Activated CD4-positive, alpha-beta memory T cell treated with anti-CD3 and anti-CD28 coated beads, Interleukin-2, amount 10 ng/mL, durations not matched to agents 7 days and 5 days (primary cell): Measurements from ENCODE around the gene CDRT15L2. TPM values are rescaled to one million over a fixed set of nuclear protein-coding genes. Genes with fewer than 3 reads are reported as not detected.
"Not testable (repeated sequence)": the region's sequence is repeated elsewhere in the genome, so short reads cannot be mapped to it uniquely, and the experiment has no call there.

Experiments
- CTCF ChIA-PET: fragments of 350-600 bp; sonication (Branson Sonifier 250); formaldehyde crosslinking; loops from one replicate; lab custom pipeline; 2021; ENCODE audit warnings: antibody characterized with exemption, inconsistent platforms; lab: Charles Lee
- POLR2A ChIA-PET: fragments of 350-600 bp; sonication (Branson Sonifier 250); formaldehyde crosslinking; loops from one replicate; lab custom pipeline; 2021; ENCODE audit warnings: antibody characterized with exemption; lab: Charles Lee
- DNase-seq: peaks from one replicate; pipeline ENCODE4 v3.0.0-alpha.2; 2020
- H3K27ac Mint-ChIP-seq: one replicate; pipeline ENCODE4 v1.8.0; 2021; ENCODE audit warnings: mild to moderate bottlenecking, mixed read lengths
- H3K27me3 Mint-ChIP-seq: one replicate; pipeline ENCODE4 v1.8.0; 2021; ENCODE audit warnings: mixed read lengths
- H3K36me3 Mint-ChIP-seq: one replicate; pipeline ENCODE4 v1.8.0; 2021; ENCODE audit warnings: low read depth, mixed read lengths
- H3K4me1 Mint-ChIP-seq: one replicate; pipeline ENCODE4 v1.8.0; 2021; ENCODE audit warnings: mixed read lengths
- H3K4me3 Mint-ChIP-seq: one replicate; pipeline ENCODE4 v1.8.0; 2021; ENCODE audit warnings: mild to moderate bottlenecking, mixed read lengths
- H3K9me3 Mint-ChIP-seq: one replicate; pipeline ENCODE4 v1.8.0; 2021; ENCODE audit warnings: mixed read lengths
- total RNA-seq, 2 experiments: library from RNA; stranded (reverse); gene quantifications; one replicate each; pipeline ENCODE4 v1.2.3, GENCODE V29; 2021

Gene CDRT15L2
- total RNA-seq, 2 experiments from 2014 or later: not detected

- H3K9me3 Mint-ChIP-seq, DNase-seq, H3K4me3 Mint-ChIP-seq, H3K27ac Mint-ChIP-seq, H3K4me1 Mint-ChIP-seq, H3K27me3 Mint-ChIP-seq, POLR2A ChIA-PET, H3K36me3 Mint-ChIP-seq, CTCF ChIA-PET: not testable (repeated sequence)
These were observed 20.5 kb upstream of the CDRT15L2 start for GRCh38 chr17:20559018-20559417.

GRCh38 chr17:20562587-20562986 lies 16.9 kb upstream of the CDRT15L2 start:
- Mint-ChIP-seq H3K36me3 (no peaks in the 10 kb centered on the region), H3K27me3 (peaks cover 3% of the 10 kb centered on the region), H3K4me1 (no peaks in the 10 kb centered on the region), H3K4me3 (no peak overlapping the region), H3K27ac (no peak overlapping the region), H3K9me3 (no peaks in the 10 kb centered on the region)
- DNase-seq: no peak
- ChIA-PET CTCF (no interaction called here), POLR2A (no interaction called here)

- CTCF ChIA-PET, H3K4me1 Mint-ChIP-seq, H3K4me3 Mint-ChIP-seq, H3K9me3 Mint-ChIP-seq, H3K36me3 Mint-ChIP-seq, POLR2A ChIA-PET, H3K27me3 Mint-ChIP-seq, H3K27ac Mint-ChIP-seq, DNase-seq: not testable (repeated sequence)
These were observed 14.3 kb upstream of the CDRT15L2 start for GRCh38 chr17:20565245-20565644.

GRCh38 chr17:20565711-20566110 lies 13.8 kb upstream of the CDRT15L2 start:
- POLR2A ChIA-PET: no interaction called here
- Mint-ChIP-seq H3K4me3 (no peak overlapping the region), H3K4me1 (no peaks in the 10 kb centered on the region), H3K27me3 (peaks cover 2% of the 10 kb centered on the region), H3K9me3 (no peaks in the 10 kb centered on the region), H3K36me3 (no peaks in the 10 kb centered on the region), H3K27ac (no peak overlapping the region)
- DNase-seq: no peak
- CTCF ChIA-PET: no interaction called here

GRCh38 chr17:20566736-20567135 lies 12.8 kb upstream of the CDRT15L2 start:
- H3K27ac Mint-ChIP-seq, H3K36me3 Mint-ChIP-seq, H3K9me3 Mint-ChIP-seq, CTCF ChIA-PET, H3K4me3 Mint-ChIP-seq, H3K4me1 Mint-ChIP-seq, DNase-seq, POLR2A ChIA-PET, H3K27me3 Mint-ChIP-seq: not testable (repeated sequence)

- H3K4me3 Mint-ChIP-seq, H3K27ac Mint-ChIP-seq, CTCF ChIA-PET, DNase-seq, H3K27me3 Mint-ChIP-seq, POLR2A ChIA-PET, H3K9me3 Mint-ChIP-seq, H3K4me1 Mint-ChIP-seq, H3K36me3 Mint-ChIP-seq: not testable (repeated sequence)
These were observed 12.1 kb upstream of the CDRT15L2 start for GRCh38 chr17:20567421-20567820.

GRCh38 chr17:20568604-20569003 lies 10.9 kb upstream of the CDRT15L2 start:
- H3K27me3 Mint-ChIP-seq, H3K4me1 Mint-ChIP-seq, H3K27ac Mint-ChIP-seq, DNase-seq, H3K9me3 Mint-ChIP-seq, CTCF ChIA-PET, H3K4me3 Mint-ChIP-seq, POLR2A ChIA-PET, H3K36me3 Mint-ChIP-seq: not testable (repeated sequence)

GRCh38 chr17:20571653-20572052 lies 7.9 kb upstream of the CDRT15L2 start:
- H3K4me1 Mint-ChIP-seq, H3K9me3 Mint-ChIP-seq, POLR2A ChIA-PET, H3K27ac Mint-ChIP-seq, H3K4me3 Mint-ChIP-seq, H3K36me3 Mint-ChIP-seq, DNase-seq, H3K27me3 Mint-ChIP-seq, CTCF ChIA-PET: not testable (repeated sequence)

GRCh38 chr17:20573216-20573615 lies 6.3 kb upstream of the CDRT15L2 start:
- H3K27me3 Mint-ChIP-seq, H3K36me3 Mint-ChIP-seq, DNase-seq, H3K4me3 Mint-ChIP-seq, H3K9me3 Mint-ChIP-seq, CTCF ChIA-PET, POLR2A ChIA-PET, H3K27ac Mint-ChIP-seq, H3K4me1 Mint-ChIP-seq: not testable (repeated sequence)

- H3K4me1 Mint-ChIP-seq, H3K27ac Mint-ChIP-seq, POLR2A ChIA-PET, H3K27me3 Mint-ChIP-seq, H3K9me3 Mint-ChIP-seq, H3K4me3 Mint-ChIP-seq, DNase-seq, CTCF ChIA-PET, H3K36me3 Mint-ChIP-seq: not testable (repeated sequence)
These were observed 4.5 kb upstream of the CDRT15L2 start for GRCh38 chr17:20575071-20575470.

- H3K4me1 Mint-ChIP-seq, H3K36me3 Mint-ChIP-seq, POLR2A ChIA-PET, CTCF ChIA-PET, DNase-seq, H3K9me3 Mint-ChIP-seq, H3K27me3 Mint-ChIP-seq, H3K27ac Mint-ChIP-seq, H3K4me3 Mint-ChIP-seq: not testable (repeated sequence)
These were observed 4.5 kb downstream of the CDRT15L2 start for GRCh38 chr17:20583891-20584577.

GRCh38 chr17:20588744-20589453 lies 9.4 kb downstream of the CDRT15L2 start:
- H3K9me3 Mint-ChIP-seq, H3K4me1 Mint-ChIP-seq, POLR2A ChIA-PET, DNase-seq, CTCF ChIA-PET, H3K27me3 Mint-ChIP-seq, H3K4me3 Mint-ChIP-seq, H3K27ac Mint-ChIP-seq, H3K36me3 Mint-ChIP-seq: not testable (repeated sequence)

GRCh38 chr17:20589454-20589810 lies 9.9 kb downstream of the CDRT15L2 start:
- H3K27ac Mint-ChIP-seq, H3K36me3 Mint-ChIP-seq, POLR2A ChIA-PET, H3K9me3 Mint-ChIP-seq, H3K4me1 Mint-ChIP-seq, DNase-seq, CTCF ChIA-PET, H3K27me3 Mint-ChIP-seq, H3K4me3 Mint-ChIP-seq: not testable (repeated sequence)

GRCh38 chr17:20591040-20591439 lies 11.5 kb downstream of the CDRT15L2 start:
- DNase-seq, H3K9me3 Mint-ChIP-seq, CTCF ChIA-PET, H3K27me3 Mint-ChIP-seq, H3K36me3 Mint-ChIP-seq, H3K4me1 Mint-ChIP-seq, H3K27ac Mint-ChIP-seq, H3K4me3 Mint-ChIP-seq, POLR2A ChIA-PET: not testable (repeated sequence)
